GM12891 (cell line): ENCODE measurements around the gene PSMD13.

ENCODE experiments used
- POLR2AphosphoS5 ChIP-seq: IDR thresholded peaks from 2 replicates; pipeline ENCODE4 v1.6.1; 2011; ENCODE audit warnings: low read depth, low read length, control low read depth
- SPI1 ChIP-seq: IDR thresholded peaks from 2 replicates; pipeline ENCODE4 v1.6.1; 2011; ENCODE audit warnings: low read depth, low read length, control low read depth
- TAF1 ChIP-seq: IDR thresholded peaks from 2 replicates; pipeline ENCODE4 v1.6.1; 2011; ENCODE audit warnings: low read depth, low read length, control low read depth

GRCh38 chr11:201966-202365 lies 34.8 kb upstream of the PSMD13 start:
- TF ChIP-seq SPI1: no peak
- no peak for TF ChIP-seq TAF1
- TF ChIP-seq POLR2AphosphoS5: no peak
